SU-DHL-6 (cell line): ENCODE results near the gene NMT1.

ENCODE experiments used
- CTCF ChIP-seq: fragments of 200-600 bp; sonication (generic); IDR thresholded peaks from one replicate; pipeline ENCODE4 v1.5.1; 2017; ENCODE audit warnings: antibody characterized with exemption, mild to moderate bottlenecking, low read length, moderate library complexity; ENCODE audit not compliant: insufficient read depth, poor library complexity, severe bottlenecking
- EZH2phosphoT487 ChIP-seq: fragments of 200-600 bp; sonication (generic), shearing (Covaris generic); conservative IDR thresholded peaks from 2 replicates; pipeline ENCODE4 v1.6.1; 2018; ENCODE audit warnings: mild to moderate bottlenecking, antibody characterized with exemption, low read length, moderate library complexity, mixed read lengths

DNA sequence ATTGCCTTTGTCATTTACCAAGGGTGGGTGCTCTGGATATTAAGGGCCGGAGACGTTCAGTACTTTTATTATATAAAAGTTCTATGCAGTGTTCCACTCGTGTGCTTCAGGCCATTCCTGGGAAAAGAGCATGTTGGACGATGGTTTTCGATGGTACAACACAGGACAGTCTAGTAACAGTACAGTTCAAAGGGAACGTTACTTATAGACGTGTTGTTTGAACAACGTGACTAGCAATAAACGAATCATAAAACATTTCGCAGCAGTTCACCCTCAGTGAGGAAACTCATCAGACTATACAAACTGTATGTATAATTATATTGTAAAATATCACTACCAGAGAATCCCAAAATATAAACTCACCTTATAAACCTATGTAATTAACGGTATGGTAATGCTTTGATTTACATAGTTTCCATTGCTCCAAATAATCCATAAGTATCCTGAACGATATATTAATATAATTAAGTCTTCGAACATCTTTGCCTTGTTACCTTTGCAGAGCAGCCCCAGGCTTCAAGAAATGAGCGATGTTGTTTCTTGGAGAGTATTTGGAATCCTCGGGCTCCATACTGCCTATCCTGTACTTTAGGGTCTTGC, 589 bp downstream of the NMT1 start:
- no peak for TF ChIP-seq CTCF
- no peak for TF ChIP-seq EZH2phosphoT487
